GM23248 (cell line): ENCODE data around the gene PYGL. TPM values are rescaled to one million over a fixed set of nuclear protein-coding genes. Genes with fewer than 3 reads are reported as not detected.
"Not testable (repeated sequence)": the region's sequence is repeated elsewhere in the genome, so short reads cannot be mapped to it uniquely, and the experiment has no call there.

Experiments
- DNase-seq: peaks from one replicate; pipeline ENCODE4 v3.0.0-alpha.2; 2015
- H2AFZ ChIP-seq: fragments of 200-600 bp; sonication (generic); 2 replicates; pipeline ENCODE4 v1.6.1; 2016; ENCODE audit warnings: antibody characterized with exemption
- H3F3A ChIP-seq: fragments of 200-600 bp; sonication (generic); 2 replicates; pipeline ENCODE4 v1.6.1; 2016; ENCODE audit warnings: mild to moderate bottlenecking, antibody characterized with exemption, mixed run types; ENCODE audit not compliant: insufficient read depth
- H3K27ac ChIP-seq: fragments of 200-600 bp; sonication (generic); 2 replicates; pipeline ENCODE4 v1.5.1; 2016; ENCODE audit warnings: mild to moderate bottlenecking
- H3K27me3 ChIP-seq: fragments of 200-600 bp; sonication (generic); replicated peaks from 2 replicates; pipeline ENCODE4 v1.6.1; 2016; ENCODE audit warnings: mild to moderate bottlenecking; ENCODE audit not compliant: insufficient read depth
- H3K36me3 ChIP-seq: fragments of 200-600 bp; sonication (generic); 2 replicates; pipeline ENCODE4 v1.6.1; 2016; ENCODE audit warnings: low read depth, mild to moderate bottlenecking
- H3K4me1 ChIP-seq: fragments of 200-600 bp; sonication (generic); 2 replicates; pipeline ENCODE4 v1.6.1; 2016; ENCODE audit warnings: mild to moderate bottlenecking; ENCODE audit not compliant: insufficient read depth
- H3K4me2 ChIP-seq: fragments of 200-600 bp; sonication (generic); one replicate; pipeline ENCODE4 v1.6.1; 2016; ENCODE audit warnings: mild to moderate bottlenecking; ENCODE audit not compliant: unreplicated experiment
- H3K4me3 ChIP-seq: fragments of 200-600 bp; sonication (generic); 2 replicates; pipeline ENCODE4 v1.5.1; 2016; ENCODE audit warnings: mild to moderate bottlenecking
- H3K79me2 ChIP-seq: fragments of 200-600 bp; sonication (generic); 2 replicates; pipeline ENCODE4 v1.6.1; 2016; ENCODE audit warnings: mild to moderate bottlenecking; ENCODE audit not compliant: insufficient read depth
- H3K9ac ChIP-seq: fragments of 200-600 bp; sonication (generic); 2 replicates; pipeline ENCODE4 v1.6.1; 2016; ENCODE audit warnings: mild to moderate bottlenecking
- H3K9me2 ChIP-seq: fragments of 200-600 bp; sonication (generic); 2 replicates; pipeline ENCODE4 v1.6.1; 2016; ENCODE audit warnings: mixed run types, mild to moderate bottlenecking, moderate library complexity; ENCODE audit not compliant: insufficient read depth
- H3K9me3 ChIP-seq: fragments of 200-600 bp; sonication (generic); one replicate; pipeline ENCODE4 v1.6.1; 2017; ENCODE audit warnings: low read depth
- H4K20me1 ChIP-seq: fragments of 200-600 bp; sonication (generic); 2 replicates; pipeline ENCODE4 v1.6.0; 2016; ENCODE audit not compliant: insufficient read depth
- EZH2 ChIP-seq: fragments of 200-600 bp; sonication (generic); IDR thresholded peaks from 2 replicates; pipeline ENCODE4 v1.6.1; 2018; ENCODE audit warnings: antibody characterized with exemption, mild to moderate bottlenecking; ENCODE audit not compliant: insufficient read depth, poor library complexity, severe bottlenecking
- EZH2phosphoT487 ChIP-seq: fragments of 200-600 bp; sonication (generic); IDR thresholded peaks from 2 replicates; pipeline ENCODE4 v1.6.1; 2018; ENCODE audit warnings: antibody characterized with exemption, moderate library complexity, mild to moderate bottlenecking, low read depth; ENCODE audit not compliant: insufficient read depth
- WGBS, 2 experiments: methylation state at CpG; one replicate each; pipeline ENCODE4 v1.1.6; 2015 to 2017; ENCODE audit warnings: low lambda C conversion rate in 2 of 2, low coverage in 1 of 2; ENCODE audit errors: missing lambda C conversion rate in 2 of 2; 5-methylcytosine and 5-hydroxymethylcytosine counted together
- in situ Hi-C: fragments of 300-500 bp; cut with MboI; formaldehyde crosslinking; loops from 2 replicates; pipeline ENCODE4 v1.15.0; 2020
- polyA plus RNA-seq: library from polyadenylated mRNA; unstranded; fragments of >200 nt; fragmentation: Nextera tagmentation; extraction: Ambion mirVana; gene quantifications from 2 replicates; pipeline ENCODE4 v1.2.1, GENCODE V29; 2016
- total RNA-seq: library from RNA; depleted of rRNA; stranded (reverse); fragments of >200 nt; shearing (Covaris generic); gene quantifications from 2 replicates; pipeline ENCODE4 v1.2.3, GENCODE V29; 2014

PYGL gene
- total and polyA plus RNA-seq, 2 experiments from 2014 or later: 42.6 to 55.8 TPM

DNA sequence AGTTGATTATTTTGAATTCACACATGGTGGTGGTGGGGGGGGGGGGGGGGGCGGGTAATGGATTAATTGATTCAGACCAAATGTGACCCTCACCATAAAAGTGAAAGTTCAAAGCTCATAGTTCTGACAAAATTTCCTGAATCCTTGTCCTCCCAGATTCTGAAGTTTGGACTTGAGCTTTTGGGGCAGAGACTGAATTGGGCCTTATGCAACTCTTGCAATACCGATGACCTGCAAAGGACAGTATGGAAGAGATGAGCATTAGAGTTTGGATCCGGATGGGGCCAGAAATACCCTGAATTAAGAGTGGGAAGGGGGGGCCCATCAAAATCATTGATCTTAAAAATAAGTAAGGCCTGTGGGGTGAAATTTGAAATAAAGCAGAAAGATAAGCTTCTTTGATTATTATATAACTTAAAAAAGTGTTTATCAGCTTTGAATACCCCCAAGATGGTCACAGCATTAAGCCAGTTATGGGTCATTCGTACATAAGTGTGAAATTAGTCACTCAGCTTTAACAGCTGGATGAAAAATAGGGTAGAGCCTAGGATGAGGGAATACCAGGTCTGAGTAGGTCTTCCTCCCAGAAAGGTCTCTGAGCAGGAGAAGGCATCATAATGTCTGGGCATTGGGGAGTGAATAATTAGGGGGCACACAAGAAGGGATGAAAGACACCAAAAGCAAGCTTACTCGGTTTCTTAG is 2.1 kb upstream of the PYGL start:
- H3K27ac ChIP-seq: no peak overlapping the region
- H3K4me2 ChIP-seq: no peak overlapping the region
- H3K9ac ChIP-seq: no peak overlapping the region
- H3K9me2 ChIP-seq: no peaks in the 10 kb centered on the region
- in situ Hi-C loops: no loop called here
- peaks cover 17% of the 10 kb centered on the region; the same call in 1 of the 2 replicates for H3F3A ChIP-seq
- TF ChIP-seq EZH2phosphoT487: no peak
- TF ChIP-seq EZH2: no peak
- peaks cover 6% of the 10 kb centered on the region; the same call in 1 of the 2 replicates for H3K4me1 ChIP-seq
- no peak for DNase-seq
- WGBS, 2 experiments: 86 to 89% methylated on average over 5 of the region's 5 CpGs
- H4K20me1 ChIP-seq: no peaks in the 10 kb centered on the region
- H3K9me3 ChIP-seq: no peaks in the 10 kb centered on the region
- H3K79me2 ChIP-seq: no peaks in the 10 kb centered on the region
- no peak overlapping the region for H3K4me3 ChIP-seq
- no peaks in the 10 kb centered on the region for H3K27me3 ChIP-seq
- no peak overlapping the region for H2AFZ ChIP-seq
- H3K36me3 ChIP-seq: no peaks in the 10 kb centered on the region

DNA sequence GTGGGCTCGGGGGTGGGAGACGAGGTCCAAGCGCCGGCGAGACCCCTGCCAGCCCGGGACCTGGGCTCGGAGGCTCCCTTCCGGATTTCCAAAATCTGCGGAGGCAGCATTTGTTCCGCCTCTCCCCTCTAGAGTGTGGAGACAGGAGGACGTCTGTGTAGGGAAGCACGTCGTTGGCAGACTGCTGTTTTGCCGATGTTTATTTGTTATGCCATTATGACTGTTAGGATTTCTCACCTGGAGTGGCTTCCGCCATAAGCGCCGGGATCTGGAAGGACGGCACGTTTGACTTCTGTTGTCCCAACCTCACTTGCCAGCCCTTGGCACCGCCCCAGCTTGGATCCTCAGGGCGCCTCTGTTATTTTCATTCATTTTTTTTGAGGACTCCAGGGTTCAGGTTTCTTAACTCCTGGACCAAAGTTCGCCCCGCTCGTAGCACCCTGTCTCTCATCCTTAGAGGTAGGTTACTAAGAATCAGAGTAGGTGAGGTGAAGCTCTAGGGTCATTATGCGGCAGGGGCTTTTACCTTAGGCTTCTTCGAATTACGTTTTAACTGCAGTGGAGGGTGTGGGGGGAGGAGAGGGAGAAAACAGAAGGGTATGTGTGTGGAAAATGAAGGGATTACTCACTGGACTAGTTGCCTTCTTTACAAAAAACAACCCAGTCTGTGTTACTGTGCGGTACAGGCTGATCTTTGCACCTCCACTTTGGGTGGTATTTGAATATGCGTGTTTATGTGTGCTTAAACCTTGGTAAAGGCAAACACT is 547 bp upstream of the PYGL start:
- H3K9ac ChIP-seq: peak overlapping the region; percentile 80
- H3K9me3 ChIP-seq: no peaks in the 10 kb centered on the region
- 7 to 10% methylated on average over 29 of the region's 29 CpGs for WGBS, 2 experiments
- H2AFZ ChIP-seq: peak overlapping the region; percentile 91
- H4K20me1 ChIP-seq: no peaks in the 10 kb centered on the region
- peaks cover 15% of the 10 kb centered on the region; the same call in 1 of the 2 replicates for H3K4me1 ChIP-seq
- H3K27me3 ChIP-seq: no peaks in the 10 kb centered on the region
- in situ Hi-C loops: no loop called here
- peak overlapping the region; percentile 78 for H3K4me3 ChIP-seq
- H3K4me2 ChIP-seq: peak overlapping the region; percentile 88
- peak overlapping the region; percentile 35 for H3K27ac ChIP-seq
- DNase-seq: peak; percentile 69
- no peaks in the 10 kb centered on the region for H3K36me3 ChIP-seq
- TF ChIP-seq EZH2phosphoT487: no peak
- no peak for TF ChIP-seq EZH2
- no peaks in the 10 kb centered on the region for H3K79me2 ChIP-seq
- H3F3A ChIP-seq: peaks cover 25% of the 10 kb centered on the region; the same call in 1 of the 2 replicates
- H3K9me2 ChIP-seq: no peaks in the 10 kb centered on the region

DNA sequence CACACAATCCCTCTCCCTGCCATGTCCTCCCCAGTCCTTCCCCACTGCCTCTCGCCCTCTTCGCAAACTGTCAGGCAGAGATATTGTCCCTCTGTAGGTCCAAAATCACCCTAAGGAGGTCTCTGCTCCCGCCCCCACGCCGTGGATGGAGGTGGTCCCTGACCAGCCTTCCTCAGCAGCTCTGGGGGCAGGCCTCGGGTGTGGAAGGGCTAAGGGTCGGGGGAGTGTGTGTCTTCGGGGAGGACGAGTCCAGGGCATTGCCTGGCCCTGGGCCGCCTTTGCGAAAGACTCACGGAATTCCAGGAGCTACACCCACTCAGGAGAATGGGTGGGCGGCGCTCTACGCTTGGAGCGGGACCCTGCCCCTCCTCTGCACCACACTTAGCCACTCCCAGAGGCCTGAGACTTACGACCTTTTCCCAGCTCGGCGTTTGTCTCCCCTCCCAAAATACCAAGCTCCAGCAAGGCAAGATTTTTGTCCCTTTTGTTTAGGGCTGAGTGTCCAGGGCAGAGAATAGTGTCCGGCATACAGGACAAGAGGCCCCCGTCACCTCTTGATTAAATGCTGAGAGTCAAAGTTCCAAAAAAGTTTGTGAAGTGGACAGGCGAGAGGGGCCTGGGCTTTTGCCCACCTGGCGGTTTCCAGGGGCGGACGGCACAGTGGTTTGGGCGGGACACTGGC is 881 bp downstream of the PYGL start:
- DNase-seq: peak; percentile 54

GRCh38 chr14:50941638-50942037 is 2.6 kb downstream of the PYGL start:
- not testable (repeated sequence) for H3K9ac ChIP-seq, H3K79me2 ChIP-seq
- 90 to 97% methylated on average over 8 of the region's 8 CpGs for WGBS, 2 experiments

More for the DNA sequence above, 881 bp downstream of the PYGL start:
- Histone ChIP-seq H3K4me3 (peak overlapping the region; percentile 78), H3K9me2 (no peaks in the 10 kb centered on the region), H3K27ac (no peak overlapping the region), H3K9me3 (no peaks in the 10 kb centered on the region), H4K20me1 (no peaks in the 10 kb centered on the region), H3K79me2 (no peaks in the 10 kb centered on the region), H3K4me1 (peaks cover 15% of the 10 kb centered on the region; the same call in 1 of the 2 replicates), H3K36me3 (no peaks in the 10 kb centered on the region), H2AFZ (peak overlapping the region; percentile 91), H3K4me2 (peak overlapping the region; percentile 88), H3F3A (peaks cover 25% of the 10 kb centered on the region; the same call in 1 of the 2 replicates), H3K9ac (peak overlapping the region; percentile 80), H3K27me3 (no peaks in the 10 kb centered on the region)
- no peak for TF ChIP-seq EZH2phosphoT487
- no peak for TF ChIP-seq EZH2
- in situ Hi-C loops: no loop called here
- WGBS, 2 experiments: 8 to 9% methylated on average over 26 of the region's 26 CpGs

More at GRCh38 chr14:50941638-50942037, 2.6 kb downstream of the PYGL start:
- H3K27ac ChIP-seq, in situ Hi-C loops, H3K27me3 ChIP-seq, H3K9me3 ChIP-seq, H2AFZ ChIP-seq, H3K9me2 ChIP-seq, H3K4me3 ChIP-seq, DNase-seq, H4K20me1 ChIP-seq, H3K36me3 ChIP-seq, H3K4me2 ChIP-seq: not testable (repeated sequence)
- Histone ChIP-seq H3F3A (peaks cover 30% of the 10 kb centered on the region), H3K4me1 (peaks cover 27% of the 10 kb centered on the region)
